Heart right ventricle (tissue), 16 donors: ENCODE data around the gene NDFIP1. TPM values are rescaled to one million over a fixed set of nuclear protein-coding genes. Genes with fewer than 3 reads are reported as not detected.

ENCODE experiments used
- ATAC-seq, 8 donors: fragments of 200-7000 bp; cut with Tn5 transposase; one replicate each; pipeline ENCODE4 v1.9.1; 2020; ENCODE audit warnings: mild to moderate bottlenecking in 8 of 8, moderate library complexity in 8 of 8, moderate number of reproducible peaks in 1 of 8
- DNase-seq, 2 donors: peaks; one replicate each; pipeline ENCODE4 v3.0.0-alpha.2; 2020
- H3K27ac ChIP-seq, 10 donors: fragments of 200-600 bp; sonication (generic) in 2 of 10; one replicate each; pipeline versions ENCODE4 v1.5.0 to v1.8.0; 2020 to 2022; ENCODE audit warnings: mild to moderate bottlenecking in 3 of 10
- H3K27me3 ChIP-seq, 7 donors: fragments of 200-600 bp; one replicate each; pipeline ENCODE4 v1.8.0; 2021 to 2022; ENCODE audit warnings: mild to moderate bottlenecking in 2 of 7
- H3K36me3 ChIP-seq, 9 donors: fragments of 200-600 bp; sonication (generic) in 1 of 9; one replicate each; pipeline versions ENCODE4 v1.5.0 to v1.8.0; 2020 to 2022; ENCODE audit warnings: mild to moderate bottlenecking in 2 of 9
- H3K4me1 ChIP-seq, 9 donors: fragments of 200-600 bp; sonication (generic) in 1 of 9; one replicate each; pipeline versions ENCODE4 v1.5.0 to v1.8.0; 2020 to 2022; ENCODE audit warnings: mild to moderate bottlenecking in 4 of 9
- H3K4me3 ChIP-seq, 10 donors: fragments of 200-600 bp; sonication (generic) in 2 of 10; one replicate each; pipeline versions ENCODE4 v1.5.0 to v1.8.0; 2020 to 2022; ENCODE audit warnings: mild to moderate bottlenecking in 7 of 10, moderate library complexity in 2 of 10
- H3K9me3 ChIP-seq, 11 donors: fragments of 200-600 bp in 10 of 11; sonication (generic) in 2 of 11; one replicate each; pipeline versions ENCODE4 v1.5.0 to v1.8.0; 2013 to 2022; ENCODE audit warnings: mild to moderate bottlenecking in 2 of 11, control low read depth in 1 of 11, moderate library complexity in 1 of 11
- CTCF ChIP-seq, 9 donors: fragments of 200-600 bp; sonication (generic) in 2 of 9; IDR thresholded peaks; one replicate each; pipeline versions ENCODE4 v1.5.0 to v1.8.0; 2021 to 2022; ENCODE audit warnings: antibody characterized with exemption in 9 of 9, mild to moderate bottlenecking in 5 of 9, moderate library complexity in 1 of 9
- WGBS, 2 donors: extraction: QIAGEN DNeasy Blood & Tissue Kit; methylation state at CpG; one replicate each; pipeline ENCODE4 v1.1.7; 2013; ENCODE audit warnings: inconsistent platforms in 1 of 2; 5-methylcytosine and 5-hydroxymethylcytosine counted together
- intact Hi-C, 10 donors: fragments of 100-400 bp; cut with DNase I; formaldehyde crosslinking; loops; one replicate each; pipeline versions ENCODE4 v1.11.1 to v1.14.2; 2022
- polyA plus RNA-seq, 2 donors: library from polyadenylated mRNA; stranded (reverse); fragments of 200-250 nt; gene quantifications; one replicate each; pipeline ENCODE4 v1.2.3, GENCODE V29; 2013
- total RNA-seq, 10 donors: library from RNA; stranded (reverse); fragmentation: NEBNext Ultra II Directional in 3 of 10; extraction: Animal tissue kit (Norgen Biotek cat#: 25700) in 3 of 10; gene quantifications; one replicate each; pipeline versions ENCODE4 v1.2.1 to v1.2.4, GENCODE V29; 2021 to 2023
- donor health status: Arrhythmogenic right ventricular cardiomyopathy.
- donor health status: ischemic (EF 13 %, LVEDD 7.1; RV severe dilation, severe dysfunction).
- donor health status: healthy with polysubstance abuse.
- donor health status: DM: no; HTN: yes; CAD: no.
- donor health status: DM: no; HTN: no; CAD: no.
- donor health status: ischemic (EF 25% LVEDD 6.9; RV normal size, moderate dysfunction).
- donor health status: ischemic (EF 25% LVEDD 5.7; RV mildly dilated, moderate dysfunction).
- donor health status: healthy.
- donor health status: DM: yes; HTN: yes; CAD: no.
- donor health status: Ischemic cardiomyopathy.
- donor health status: ischemic (EF 35%, LVEDD 5.7; RV mildly dilated, moderate dysfunction).
- donor health status: nonischemic (EF 11% LVEDD 7.7; RV severe dilation, severe dysfunction).
- donor health status: DM: yes; HTN: yes; CAD: no.
- donor health status: PGD.
- donor health status: ischemic (EF 29% LVEDD 5.4; RV normal size, mild dysfunction).
- donor health status: nonischemic (EF 23%, LVEDD 6.1; RV moderate dilation, normal function).

The NDFIP1 gene
- total and polyA plus RNA-seq, 12 donors, result 25.2 to 67.4 (median 58.9) TPM

DNA sequence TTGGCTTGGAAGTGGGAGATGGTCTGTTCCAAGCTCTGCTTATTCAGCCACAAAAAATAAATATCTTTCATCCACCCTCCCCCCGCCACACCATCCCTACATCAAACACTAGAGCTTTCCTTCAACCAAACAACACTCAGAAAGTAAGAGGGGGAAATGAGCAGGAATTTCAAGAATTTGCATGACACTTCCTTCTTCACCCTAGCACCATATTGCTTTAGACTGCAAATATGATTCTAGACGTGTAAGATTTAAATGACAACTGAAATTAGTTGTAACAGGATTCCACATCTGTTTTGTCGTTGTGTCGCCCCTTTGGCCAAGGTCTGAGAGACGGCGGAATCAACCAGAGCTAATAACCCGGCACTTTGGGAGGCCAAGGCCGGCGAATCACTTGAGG, 88.5 kb downstream of the NDFIP1 start:
- intact Hi-C loops, result no loop called here
- Histone ChIP-seq H3K4me1 (peaks cover 0 to 13% (median 1%) of the 10 kb centered on the region in 9 donors), H3K9me3 (no peaks in the 10 kb centered on the region), H3K27me3 (no peaks in the 10 kb centered on the region), H3K36me3 (no peaks in the 10 kb centered on the region), H3K4me3 (no peak overlapping the region), H3K27ac (no peak overlapping the region)
- no peak for TF ChIP-seq CTCF (IDR thresholded peaks at IDR 0.05)
- WGBS, 2 donors, result 85% methylated on average over 9 of the region's 9 CpGs
- ATAC-seq (no peak), DNase-seq (no peak)

DNA sequence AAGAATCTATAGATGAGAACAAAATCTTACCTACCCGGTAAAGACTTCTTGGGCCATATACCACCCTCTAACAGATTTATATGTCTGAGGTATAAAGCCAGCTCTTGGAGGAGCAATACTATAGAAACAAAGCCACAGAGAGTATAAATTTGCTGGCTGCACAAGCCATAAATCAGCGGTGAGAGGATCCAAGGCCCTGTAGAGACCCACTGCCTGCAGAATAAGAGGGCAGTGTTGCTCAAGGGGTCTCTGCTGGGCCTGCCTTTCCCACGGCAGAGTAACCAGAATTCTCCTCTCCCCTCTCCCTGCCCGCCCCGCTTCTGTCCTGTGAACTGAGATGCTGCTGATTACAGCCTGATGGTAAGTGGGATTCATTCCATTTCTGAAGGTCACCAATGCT, 89.2 kb downstream of the NDFIP1 start:
- no peak overlapping the region for H3K27ac ChIP-seq
- H3K36me3 ChIP-seq, result no peaks in the 10 kb centered on the region
- TF ChIP-seq CTCF (IDR thresholded peaks at IDR 0.05), result no peak
- intact Hi-C loops, result no loop called here
- no peaks in the 10 kb centered on the region for H3K27me3 ChIP-seq
- DNase-seq, result no peak
- peaks cover 0 to 6% (median 0%) of the 10 kb centered on the region in 9 donors for H3K4me1 ChIP-seq
- no peak for ATAC-seq
- no peak overlapping the region for H3K4me3 ChIP-seq
- no peaks in the 10 kb centered on the region for H3K9me3 ChIP-seq
- WGBS, 2 donors, result 94 to 95% methylated on average over 5 of the region's 5 CpGs

GRCh38 chr5:142199388-142199787, 90.8 kb downstream of the NDFIP1 start:
- no peak for TF ChIP-seq CTCF (IDR thresholded peaks at IDR 0.05)
- no peaks in the 10 kb centered on the region for H3K27me3 ChIP-seq
- H3K36me3 ChIP-seq, result no peaks in the 10 kb centered on the region
- no peaks in the 10 kb centered on the region for H3K9me3 ChIP-seq
- ATAC-seq (no peak), DNase-seq (no peak)
- H3K4me3 ChIP-seq, result no peak overlapping the region
- no peaks in the 10 kb centered on the region for H3K4me1 ChIP-seq
- H3K27ac ChIP-seq, result no peak overlapping the region
- 97 to 99% methylated on average over 8 of the region's 8 CpGs for WGBS, 2 donors
- intact Hi-C loops, result no loop called here

- no peaks in the 10 kb centered on the region for H3K36me3 ChIP-seq
- intact Hi-C loops, result no loop called here
- no peak overlapping the region for H3K4me3 ChIP-seq
- H3K4me1 ChIP-seq, result no peaks in the 10 kb centered on the region
- no peaks in the 10 kb centered on the region for H3K27me3 ChIP-seq
- DNase-seq (no peak), ATAC-seq (peak in 1 of 8 donors; percentile 28)
- H3K27ac ChIP-seq, result no peak overlapping the region
- 57 to 62% methylated on average over 6 of the region's 6 CpGs for WGBS, 2 donors
- TF ChIP-seq CTCF (IDR thresholded peaks at IDR 0.05), result no peak
- no peaks in the 10 kb centered on the region for H3K9me3 ChIP-seq
Measured at GRCh38 chr5:142200387-142200786, 91.8 kb downstream of the NDFIP1 start.
